LNCaP clone FGC (cell line): ENCODE data around the gene ZBTB34.

Source experiments
- DNase-seq: peaks from one replicate; pipeline ENCODE4 v3.0.0-alpha.2; 2011; ENCODE audit warnings: low read depth
- H3K4me3 ChIP-seq: 2 replicates; pipeline ENCODE4 v1.5.1; 2011; ENCODE audit warnings: mild to moderate bottlenecking, low read depth, low read length, control low read depth
- TF ChIP-seq, protein P1 (sequence below): IDR thresholded peaks from 2 replicates; pipeline ENCODE4 v1.5.1; 2012; ENCODE audit warnings: mild to moderate bottlenecking; ENCODE audit not compliant: control insufficient read depth, insufficient read depth; ENCODE audit errors: extremely low read depth

The ZBTB34 gene

GRCh38 chr9:126842977-126843799 is 17.3 kb upstream of the ZBTB34 start:
- H3K4me3 ChIP-seq, result no peak overlapping the region
- no peak for DNase-seq
- TF ChIP-seq, protein P1, sequence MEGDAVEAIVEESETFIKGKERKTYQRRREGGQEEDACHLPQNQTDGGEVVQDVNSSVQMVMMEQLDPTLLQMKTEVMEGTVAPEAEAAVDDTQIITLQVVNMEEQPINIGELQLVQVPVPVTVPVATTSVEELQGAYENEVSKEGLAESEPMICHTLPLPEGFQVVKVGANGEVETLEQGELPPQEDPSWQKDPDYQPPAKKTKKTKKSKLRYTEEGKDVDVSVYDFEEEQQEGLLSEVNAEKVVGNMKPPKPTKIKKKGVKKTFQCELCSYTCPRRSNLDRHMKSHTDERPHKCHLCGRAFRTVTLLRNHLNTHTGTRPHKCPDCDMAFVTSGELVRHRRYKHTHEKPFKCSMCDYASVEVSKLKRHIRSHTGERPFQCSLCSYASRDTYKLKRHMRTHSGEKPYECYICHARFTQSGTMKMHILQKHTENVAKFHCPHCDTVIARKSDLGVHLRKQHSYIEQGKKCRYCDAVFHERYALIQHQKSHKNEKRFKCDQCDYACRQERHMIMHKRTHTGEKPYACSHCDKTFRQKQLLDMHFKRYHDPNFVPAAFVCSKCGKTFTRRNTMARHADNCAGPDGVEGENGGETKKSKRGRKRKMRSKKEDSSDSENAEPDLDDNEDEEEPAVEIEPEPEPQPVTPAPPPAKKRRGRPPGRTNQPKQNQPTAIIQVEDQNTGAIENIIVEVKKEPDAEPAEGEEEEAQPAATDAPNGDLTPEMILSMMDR, result no peak

- no peak for DNase-seq
- TF ChIP-seq, protein P1, result no peak
- H3K4me3 ChIP-seq, result no peak overlapping the region
Measured at GRCh38 chr9:126844085-126844484, 16.4 kb upstream of the ZBTB34 start.

DNA sequence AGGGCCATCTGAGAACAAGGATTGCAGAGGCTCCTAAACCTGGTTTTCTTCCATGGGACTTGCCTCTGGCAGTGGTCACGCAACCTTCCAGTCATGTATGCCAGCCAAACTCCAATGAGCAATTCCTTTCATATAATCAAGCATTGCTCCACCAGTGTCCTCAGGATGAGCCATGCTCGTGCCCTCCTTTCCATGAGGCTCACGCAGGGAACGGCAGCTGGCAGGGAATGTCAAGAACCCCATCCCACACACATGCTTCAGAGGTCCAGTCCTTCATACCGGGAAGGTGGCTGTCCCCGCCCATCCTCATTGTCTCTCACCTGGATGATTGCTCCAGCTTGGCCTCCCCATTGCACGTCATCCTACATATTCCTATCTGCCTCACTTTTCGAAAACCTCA is 13.4 kb upstream of the ZBTB34 start:
- H3K4me3 ChIP-seq, result no peak overlapping the region
- TF ChIP-seq, protein P1, result no peak
- no peak for DNase-seq

GRCh38 chr9:126849591-126850225 is 10.7 kb upstream of the ZBTB34 start:
- no peak for DNase-seq
- no peak overlapping the region for H3K4me3 ChIP-seq
- TF ChIP-seq, protein P1, result no peak

- no peak overlapping the region for H3K4me3 ChIP-seq
- DNase-seq, result no peak
- TF ChIP-seq, protein P1, result no peak
Measured at GRCh38 chr9:126851286-126851880, 9.1 kb upstream of the ZBTB34 start.

- TF ChIP-seq, protein P1, result no peak
- H3K4me3 ChIP-seq, result no peak overlapping the region
- no peak for DNase-seq
Measured at GRCh38 chr9:126852086-126852688, 8.3 kb upstream of the ZBTB34 start.
